OCI-LY3 (cell line): ENCODE results near the gene PERP.
"Not testable (repeated sequence)": the region's sequence is repeated elsewhere in the genome, so short reads cannot be mapped to it uniquely, and the experiment has no call there.

Experiments used
- H2AFZ ChIP-seq: fragments of 200-600, 300-600 bp; shearing (Covaris generic); 2 replicates; pipeline ENCODE4 v1.6.0; 2014; ENCODE audit warnings: antibody characterized with exemption, low read depth, low read length
- H3K27ac ChIP-seq: fragments of 200-600, 300-600 bp; sonication (generic); 2 replicates; pipeline ENCODE4 v1.5.1; 2014; ENCODE audit warnings: mild to moderate bottlenecking, low read length, moderate library complexity, mixed read lengths
- H3K27me3 ChIP-seq: fragments of 200-600, 300-600 bp; sonication (generic); 2 replicates; pipeline ENCODE4 v1.6.1; 2014; ENCODE audit warnings: low read depth, low read length, mixed read lengths
- H3K36me3 ChIP-seq: fragments of 200-600, 300-600 bp; sonication (generic); replicated peaks from 2 replicates; pipeline ENCODE3; 2014; ENCODE audit warnings: low read depth, low read length, mixed read lengths
- H3K4me1 ChIP-seq: fragments of 300-600, 200-600 bp; sonication (generic); 2 replicates; pipeline ENCODE4 v1.6.1; 2014; ENCODE audit warnings: low read length, mixed read lengths
- H3K4me2 ChIP-seq: fragments of 200-600, 300-600 bp; sonication (generic); 2 replicates; pipeline ENCODE4 v1.6.1; 2014; ENCODE audit warnings: low read length, mixed read lengths
- H3K4me3 ChIP-seq: fragments of 300-600, 200-600 bp; sonication (generic); 2 replicates; pipeline ENCODE4 v1.5.1; 2014; ENCODE audit warnings: antibody characterized with exemption, mild to moderate bottlenecking, low read length, moderate library complexity
- H3K79me2 ChIP-seq: fragments of 300-600, 200-600 bp; shearing (Covaris generic); 2 replicates; pipeline ENCODE4 v1.6.1; 2014; ENCODE audit warnings: mild to moderate bottlenecking, low read length, mixed read lengths
- H3K9ac ChIP-seq: fragments of 300-600, 200-600 bp; shearing (Covaris generic); 2 replicates; pipeline ENCODE4 v1.6.0; 2014; ENCODE audit warnings: mild to moderate bottlenecking, low read length, moderate library complexity
- H3K9me3 ChIP-seq: fragments of 200-600, 300-600 bp; shearing (Covaris generic); 2 replicates; pipeline ENCODE4 v1.6.1; 2014; ENCODE audit warnings: low read length, mixed read lengths; ENCODE audit not compliant: insufficient read depth
- H4K20me1 ChIP-seq: fragments of 200-600, 300-600 bp; sonication (generic); 2 replicates; pipeline ENCODE4 v1.6.1; 2016; ENCODE audit warnings: low read length, mixed read lengths; ENCODE audit not compliant: insufficient read depth
- EZH2phosphoT487 ChIP-seq: fragments of 200-600 bp; shearing (Covaris generic); IDR thresholded peaks from 2 replicates; pipeline ENCODE4 v1.6.1; 2018; ENCODE audit warnings: antibody characterized with exemption, mixed run types, low read depth
- TF ChIP-seq, protein P1 (sequence below): fragments of 200-600, 300-600 bp; sonication (generic); IDR thresholded peaks from 2 replicates; pipeline ENCODE4 v1.5.1; 2014; ENCODE audit warnings: antibody characterized with exemption, low read length, low read depth

Gene PERP

DNA sequence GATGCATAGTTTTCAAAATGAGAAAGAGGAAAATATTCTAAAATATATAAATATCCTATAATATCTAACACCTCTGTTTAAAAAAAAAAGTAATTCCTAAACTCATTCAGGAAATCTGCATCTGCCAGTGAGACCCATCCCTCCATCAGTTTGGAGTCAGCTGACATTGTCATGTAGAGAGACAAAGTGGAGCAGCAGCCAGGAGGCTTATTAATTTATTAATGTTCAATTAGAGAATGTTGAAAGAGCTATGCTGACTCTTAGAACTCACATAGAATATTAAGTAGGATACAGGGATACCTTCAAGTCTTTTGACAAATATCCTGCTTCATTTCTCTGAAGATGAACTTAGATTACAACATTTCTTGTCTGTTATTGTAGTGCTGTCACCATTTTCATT lies 12.8 kb upstream of the PERP start:
- no peaks in the 10 kb centered on the region for H4K20me1 ChIP-seq
- H3K9ac ChIP-seq, result no peak overlapping the region
- no peaks in the 10 kb centered on the region for H3K36me3 ChIP-seq
- H3K4me3 ChIP-seq, result no peak overlapping the region
- H3K27me3 ChIP-seq, result 0 out of 2 replicates have a peak, but pooled peaks cover 7% of the 10 kb centered on the region
- no peaks in the 10 kb centered on the region for H3K9me3 ChIP-seq
- TF ChIP-seq, protein P1, sequence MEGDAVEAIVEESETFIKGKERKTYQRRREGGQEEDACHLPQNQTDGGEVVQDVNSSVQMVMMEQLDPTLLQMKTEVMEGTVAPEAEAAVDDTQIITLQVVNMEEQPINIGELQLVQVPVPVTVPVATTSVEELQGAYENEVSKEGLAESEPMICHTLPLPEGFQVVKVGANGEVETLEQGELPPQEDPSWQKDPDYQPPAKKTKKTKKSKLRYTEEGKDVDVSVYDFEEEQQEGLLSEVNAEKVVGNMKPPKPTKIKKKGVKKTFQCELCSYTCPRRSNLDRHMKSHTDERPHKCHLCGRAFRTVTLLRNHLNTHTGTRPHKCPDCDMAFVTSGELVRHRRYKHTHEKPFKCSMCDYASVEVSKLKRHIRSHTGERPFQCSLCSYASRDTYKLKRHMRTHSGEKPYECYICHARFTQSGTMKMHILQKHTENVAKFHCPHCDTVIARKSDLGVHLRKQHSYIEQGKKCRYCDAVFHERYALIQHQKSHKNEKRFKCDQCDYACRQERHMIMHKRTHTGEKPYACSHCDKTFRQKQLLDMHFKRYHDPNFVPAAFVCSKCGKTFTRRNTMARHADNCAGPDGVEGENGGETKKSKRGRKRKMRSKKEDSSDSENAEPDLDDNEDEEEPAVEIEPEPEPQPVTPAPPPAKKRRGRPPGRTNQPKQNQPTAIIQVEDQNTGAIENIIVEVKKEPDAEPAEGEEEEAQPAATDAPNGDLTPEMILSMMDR, result no peak
- no peak for TF ChIP-seq EZH2phosphoT487
- no peak overlapping the region for H3K27ac ChIP-seq
- H3K4me1 ChIP-seq, result 0 out of 2 replicates have a peak, but pooled peaks cover 6% of the 10 kb centered on the region
- no peak overlapping the region for H3K4me2 ChIP-seq
- H3K79me2 ChIP-seq, result no peaks in the 10 kb centered on the region
- no peak overlapping the region for H2AFZ ChIP-seq

DNA sequence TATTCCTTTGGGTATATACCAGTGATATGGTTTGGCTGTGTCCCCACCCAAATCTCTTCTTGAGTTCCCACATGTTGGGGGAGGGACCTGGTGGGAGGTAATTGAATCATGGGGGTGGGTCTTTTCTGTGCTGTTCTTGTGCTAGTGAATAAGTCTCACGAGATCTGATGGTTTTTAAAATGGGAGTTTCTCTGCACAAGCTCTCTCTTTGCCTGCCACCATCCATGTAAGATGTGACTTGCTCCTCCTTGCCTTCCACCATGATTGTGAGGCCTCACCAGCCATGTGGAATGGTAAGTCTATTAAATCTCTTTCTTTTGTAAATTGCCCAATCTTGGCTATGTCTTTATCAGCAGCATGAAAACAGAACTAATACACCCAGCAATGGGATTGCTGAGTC lies 12.0 kb upstream of the PERP start:
- H2AFZ ChIP-seq, H3K27ac ChIP-seq, H3K4me3 ChIP-seq, H3K79me2 ChIP-seq, H3K36me3 ChIP-seq, H3K4me2 ChIP-seq, H3K4me1 ChIP-seq, H3K9ac ChIP-seq, H3K9me3 ChIP-seq, H4K20me1 ChIP-seq: not testable (repeated sequence)
- peaks cover 14% of the 10 kb centered on the region; the same call in 1 of the 2 replicates for H3K27me3 ChIP-seq

DNA sequence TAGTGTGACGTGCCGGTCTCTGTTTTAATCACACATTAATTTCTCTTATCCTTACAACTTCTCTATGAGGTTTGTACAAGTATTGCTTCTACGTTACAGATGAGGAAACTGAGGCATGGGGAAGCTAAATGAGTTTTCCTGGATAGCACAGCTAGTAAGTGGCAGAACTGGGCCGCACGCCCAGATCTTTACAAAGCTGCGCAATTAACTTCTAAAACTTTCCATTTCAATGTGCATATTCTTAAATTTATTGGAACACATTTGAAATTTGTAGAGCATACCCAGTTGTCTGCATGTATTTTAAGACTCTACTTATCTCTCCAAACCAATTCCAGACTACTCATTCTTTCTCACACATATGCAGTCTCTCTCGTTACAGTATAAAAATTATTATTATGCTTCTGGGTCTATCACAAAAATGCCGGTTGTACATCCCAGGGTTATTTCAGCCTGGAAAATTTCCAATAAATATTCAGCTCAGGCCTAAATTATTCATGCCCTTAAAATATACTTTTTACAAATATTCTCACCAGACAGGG lies 10.2 kb upstream of the PERP start:
- no peaks in the 10 kb centered on the region for H3K36me3 ChIP-seq
- H3K9ac ChIP-seq, result no peak overlapping the region
- no peak overlapping the region for H3K4me3 ChIP-seq
- H3K4me2 ChIP-seq, result no peak overlapping the region
- H3K27ac ChIP-seq, result no peak overlapping the region
- H3K4me1 ChIP-seq, result 0 out of 2 replicates have a peak, but pooled peaks cover 6% of the 10 kb centered on the region
- H2AFZ ChIP-seq, result no peak overlapping the region
- TF ChIP-seq, protein P1, result no peak
- TF ChIP-seq EZH2phosphoT487, result no peak
- no peaks in the 10 kb centered on the region for H3K79me2 ChIP-seq
- no peaks in the 10 kb centered on the region for H3K9me3 ChIP-seq
- peaks cover 17% of the 10 kb centered on the region; the same call in 1 of the 2 replicates for H3K27me3 ChIP-seq
- no peaks in the 10 kb centered on the region for H4K20me1 ChIP-seq

DNA sequence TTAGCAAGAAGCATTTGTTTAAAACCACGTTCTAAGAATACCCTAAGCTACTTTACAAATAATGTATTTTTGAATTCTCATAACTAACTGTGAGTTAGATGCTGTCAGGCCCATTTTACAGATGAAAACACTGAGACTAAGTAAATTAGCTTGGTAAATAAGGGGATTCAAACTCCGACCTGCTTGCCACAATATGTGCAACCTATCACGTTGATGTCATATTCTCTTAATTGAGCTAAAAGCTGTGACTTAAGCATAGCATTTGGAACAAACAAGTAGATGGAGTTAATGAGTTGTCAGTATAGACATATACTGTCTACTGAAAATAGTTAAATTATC lies 9.4 kb upstream of the PERP start:
- Histone ChIP-seq H3K36me3 (no peaks in the 10 kb centered on the region), H2AFZ (no peak overlapping the region), H3K4me3 (no peak overlapping the region), H3K4me2 (no peak overlapping the region), H4K20me1 (no peaks in the 10 kb centered on the region), H3K4me1 (0 out of 2 replicates have a peak, but pooled peaks cover 6% of the 10 kb centered on the region), H3K79me2 (no peaks in the 10 kb centered on the region), H3K9me3 (no peaks in the 10 kb centered on the region), H3K27ac (no peak overlapping the region), H3K9ac (no peak overlapping the region), H3K27me3 (peaks cover 14% of the 10 kb centered on the region; the same call in 1 of the 2 replicates)
- TF ChIP-seq, protein P1, result no peak
- no peak for TF ChIP-seq EZH2phosphoT487
